NCI-H2196 (cell line): ENCODE results near the gene IGFBP6.
"Not testable (repeated sequence)": the region's sequence is repeated elsewhere in the genome, so short reads cannot be mapped to it uniquely, and the experiment has no call there.

Experiments
- DNase-seq: peaks from one replicate; lab custom pipeline; 2025; ENCODE audit not compliant: unreplicated experiment; lab: John Stamatoyannopoulos, UW

IGFBP6 gene

GRCh38 chr12:53070877-53071492 lies 26.5 kb upstream of the IGFBP6 start:
- no peak for DNase-seq

GRCh38 chr12:53071591-53072551 lies 25.6 kb upstream of the IGFBP6 start:
- DNase-seq = peak; percentile 67

DNA sequence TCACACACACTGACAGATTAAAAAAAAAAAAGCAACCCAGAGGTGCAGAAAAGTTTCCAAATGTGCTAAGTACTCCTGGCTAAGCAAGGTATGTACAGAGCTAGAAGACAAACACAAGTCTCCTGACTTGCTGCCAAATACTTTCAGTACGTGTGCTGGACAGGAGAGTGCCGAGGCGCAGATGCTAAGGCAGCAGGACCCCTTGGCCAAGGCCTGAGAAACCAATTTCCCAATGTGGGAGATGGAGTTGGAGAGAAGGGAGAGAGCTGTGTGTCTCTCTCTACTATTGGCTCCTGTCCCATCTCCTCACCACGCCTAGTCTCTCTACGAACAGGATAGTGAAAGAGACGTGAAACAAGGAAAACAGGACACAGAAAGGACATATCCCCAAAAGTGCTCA lies 23.6 kb upstream of the IGFBP6 start:
- no peak for DNase-seq

DNA sequence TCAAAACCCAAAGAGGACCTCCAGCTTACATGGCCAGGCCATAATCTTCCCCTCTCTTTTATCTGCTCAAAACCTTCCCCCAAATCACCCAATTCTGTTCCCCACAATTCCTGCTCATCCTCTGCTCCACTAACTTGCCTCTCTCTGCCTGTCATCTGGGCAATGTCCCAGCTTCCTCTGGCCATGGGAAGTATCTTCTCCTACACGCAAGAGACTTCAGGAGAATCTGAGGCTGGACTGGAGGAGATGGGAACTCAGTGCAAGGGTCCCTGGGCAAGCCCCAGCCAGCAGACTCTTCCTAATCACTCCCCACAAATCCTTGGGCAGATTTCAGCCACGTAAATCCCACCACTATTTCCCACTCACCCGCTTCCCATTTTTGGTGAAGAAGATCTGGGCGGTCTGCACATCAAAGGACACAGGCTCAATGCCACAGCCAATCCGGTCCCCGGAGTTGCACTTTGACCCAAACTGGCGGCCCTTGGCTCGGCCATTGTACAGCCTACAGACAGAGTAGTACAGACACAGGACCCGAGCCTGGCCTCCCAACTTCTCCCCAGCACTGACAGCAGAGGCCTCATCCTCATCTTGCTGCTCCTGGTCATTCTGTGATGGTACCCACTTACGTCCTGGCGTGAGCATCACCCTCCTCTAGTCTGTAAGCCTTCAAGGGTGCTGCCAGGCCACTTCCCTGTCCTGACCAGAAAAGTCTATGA lies 23.0 kb upstream of the IGFBP6 start:
- DNase-seq = no peak

- no peak for DNase-seq
These were observed 22.5 kb upstream of the IGFBP6 start for GRCh38 chr12:53074999-53075370.

DNA sequence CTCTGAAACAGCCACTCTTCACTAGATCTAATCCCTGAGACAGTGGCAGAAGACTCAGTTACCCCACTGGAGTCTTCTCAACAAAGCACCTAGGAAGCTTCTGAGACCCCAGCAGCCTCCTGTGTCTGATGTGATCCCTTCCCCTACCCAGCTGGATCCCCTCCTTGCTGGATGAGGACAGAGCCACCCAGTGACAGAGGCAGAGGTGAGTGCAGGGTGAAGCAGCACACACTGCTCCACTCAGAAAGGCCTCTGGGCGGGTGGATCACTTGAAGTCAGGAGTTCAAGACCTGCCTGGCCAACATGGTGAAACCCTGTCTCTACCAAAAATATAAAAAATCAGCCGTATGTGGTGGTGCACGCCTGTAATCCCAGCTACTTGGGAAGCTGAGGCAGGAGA lies 21.0 kb upstream of the IGFBP6 start:
- no peak for DNase-seq

DNA sequence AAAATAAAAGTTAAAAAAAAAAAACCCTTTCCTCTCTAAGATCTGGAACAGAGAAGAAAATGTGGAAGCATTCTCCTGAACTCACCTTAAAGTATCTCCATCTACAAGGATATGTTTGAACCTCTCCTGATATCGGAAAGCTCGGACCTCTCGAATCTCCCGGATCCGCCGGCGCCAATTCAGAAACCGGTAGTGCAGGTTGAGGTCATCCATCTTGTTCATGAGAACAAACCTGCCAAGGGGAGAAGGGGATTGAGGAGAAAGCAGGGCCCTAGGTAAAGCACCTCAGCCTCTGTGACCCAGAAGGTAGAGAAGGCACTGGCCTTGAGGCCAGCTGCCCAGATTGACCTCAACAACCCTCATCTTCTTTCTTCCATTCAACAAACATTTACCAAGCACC lies 20.4 kb upstream of the IGFBP6 start:
- no peak for DNase-seq

DNA sequence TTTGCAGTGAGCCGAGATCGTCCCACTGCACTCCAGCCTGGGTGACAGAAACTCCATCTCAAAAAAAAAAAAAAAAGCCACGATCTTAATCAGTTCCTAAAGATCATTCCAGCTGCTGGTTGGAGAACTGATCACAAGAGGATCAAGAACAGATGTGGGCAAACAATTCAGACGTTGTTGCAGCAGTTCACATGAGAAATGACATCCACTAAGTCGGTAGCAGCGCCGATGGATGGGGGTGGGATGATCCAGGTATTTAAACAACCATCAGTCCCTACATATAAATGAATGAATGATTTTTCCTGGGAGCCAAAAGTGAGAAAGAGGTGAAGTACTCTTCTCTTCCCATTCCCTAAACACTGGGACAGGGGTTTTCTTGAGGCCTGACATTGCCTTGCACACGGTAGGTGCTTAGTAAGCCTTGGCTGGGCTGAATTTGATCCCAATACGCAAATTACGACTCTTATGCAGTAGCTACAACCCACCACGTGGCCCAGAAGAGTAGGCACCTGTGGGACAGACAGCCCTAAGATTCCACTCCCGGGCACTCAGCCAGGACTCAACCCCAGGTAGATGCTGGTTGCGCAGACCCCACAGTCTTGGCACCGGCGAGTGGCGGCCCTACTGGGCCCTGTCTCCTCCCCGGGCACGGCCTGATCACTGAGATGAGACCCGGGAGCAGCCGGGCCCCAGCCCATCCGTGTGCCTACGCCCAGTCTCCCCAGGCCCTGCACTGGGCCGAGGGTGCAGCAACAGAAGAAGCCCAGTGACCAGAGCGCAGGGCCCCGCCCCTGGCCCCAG lies 18.8 kb upstream of the IGFBP6 start:
- peak; percentile 65 for DNase-seq

- DNase-seq = peak; percentile 95
These were observed 18.0 kb upstream of the IGFBP6 start, which contains the start of gene SPRYD3 for GRCh38 chr12:53079226-53080117. TSS of gene SPRYD3 (minus strand) at chr12:53079390. CDS start at chr12:53079333, 57 bp downstream.

DNA sequence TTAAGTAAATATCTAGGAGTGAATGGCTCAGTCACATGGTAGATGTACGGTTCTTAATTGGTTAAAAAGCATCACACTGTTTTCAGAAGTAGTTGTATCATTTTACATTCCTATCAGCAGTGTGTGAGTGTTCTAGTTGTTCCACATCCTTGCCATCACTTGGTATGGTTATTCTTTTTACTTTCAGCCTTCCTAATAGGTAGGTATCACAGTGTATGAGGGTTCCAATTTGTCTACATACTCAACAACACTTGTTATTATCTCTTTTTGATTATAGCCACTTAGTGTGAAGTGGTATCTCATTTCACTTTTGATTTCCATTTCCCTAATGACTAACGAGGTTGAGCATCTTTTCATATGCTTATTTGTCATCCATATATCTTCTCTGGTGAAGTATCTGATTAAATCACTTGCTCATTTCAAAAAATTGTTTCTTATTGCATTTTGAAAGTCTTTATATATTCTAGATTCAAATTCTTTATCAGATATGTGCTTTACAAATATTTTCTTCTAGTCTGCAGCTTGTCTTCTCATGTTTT lies 14.8 kb upstream of the IGFBP6 start:
- no peak for DNase-seq

- no peak for DNase-seq
These were observed 11.1 kb upstream of the IGFBP6 start for GRCh38 chr12:53086361-53086760.

- DNase-seq = no peak
These were observed 7.4 kb upstream of the IGFBP6 start for GRCh38 chr12:53090105-53090504.

- DNase-seq = no peak
These were observed 6.9 kb upstream of the IGFBP6 start for GRCh38 chr12:53090554-53090953.

GRCh38 chr12:53091756-53092155 lies 5.7 kb upstream of the IGFBP6 start:
- no peak for DNase-seq

DNA sequence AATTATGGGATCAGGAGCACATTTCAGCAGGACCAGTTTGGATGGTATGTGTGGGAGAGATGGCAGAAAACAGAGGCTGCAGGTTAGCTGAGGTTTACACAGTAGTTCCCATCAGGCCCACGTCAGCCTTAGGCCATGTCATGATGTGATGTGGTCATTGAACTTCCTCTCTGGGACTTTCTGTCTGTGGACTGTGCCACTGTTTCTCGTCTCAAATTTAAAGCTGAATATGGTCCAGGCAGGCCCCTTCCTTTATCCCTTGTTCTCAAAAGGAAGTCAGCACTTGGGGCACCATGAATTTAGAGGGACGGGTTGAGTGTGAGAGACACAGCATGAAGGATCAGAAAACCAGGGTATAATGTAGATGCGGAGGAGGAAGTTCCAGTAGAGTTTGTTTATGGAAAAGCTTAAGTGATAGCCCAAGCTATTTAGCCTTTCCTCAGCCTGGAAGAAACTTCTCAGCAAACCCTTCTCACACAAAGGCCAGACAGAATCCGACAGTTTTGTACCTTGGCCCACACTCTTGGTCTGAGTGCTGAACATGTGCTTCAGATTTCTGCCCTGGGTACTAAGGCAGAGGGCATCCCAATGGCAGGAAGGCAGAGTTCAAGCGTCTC lies 3.6 kb upstream of the IGFBP6 start:
- no peak for DNase-seq

- DNase-seq = no peak
These were observed 3.1 kb upstream of the IGFBP6 start for GRCh38 chr12:53094394-53094787.

- not testable (repeated sequence) for DNase-seq
These were observed 2.5 kb upstream of the IGFBP6 start for GRCh38 chr12:53094796-53095595.

DNA sequence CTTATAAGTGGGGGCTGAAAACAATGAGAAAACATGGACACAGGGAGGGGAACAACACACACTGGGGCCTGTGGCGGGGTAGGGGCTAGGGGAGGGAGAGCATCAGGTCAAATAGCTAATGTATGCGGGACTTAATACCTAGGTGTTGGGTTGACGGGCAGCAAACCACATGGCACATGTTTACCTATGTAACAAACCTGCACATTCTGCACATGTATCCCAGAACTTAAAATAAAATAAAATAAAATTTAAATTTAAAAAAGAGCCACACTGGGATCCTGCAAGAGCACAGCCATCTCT lies 1.9 kb upstream of the IGFBP6 start:
- not testable (repeated sequence) for DNase-seq
